Uterus (tissue), 2 donors: Measurements from ENCODE around the gene HOXD3.

Experiments
- POLR2A ChIP-seq, 2 donors: fragments of 450-650 bp; IDR thresholded peaks; one replicate each; pipeline ENCODE4 v1.6.1; 2016; ENCODE audit warnings: antibody characterized with exemption in 2 of 2, mild to moderate bottlenecking in 1 of 2, moderate library complexity in 1 of 2
- TF ChIP-seq, protein P1 (sequence below), 4 experiments: fragments of 200-600 bp in 2 of 4; fragments of 450-650 bp in 2 of 4; sonication (generic) in 2 of 4; IDR thresholded peaks; one replicate each; pipeline ENCODE4 v1.5.1; 2016 to 2019; ENCODE audit warnings: antibody characterized with exemption in 4 of 4, mild to moderate bottlenecking in 2 of 4, moderate library complexity in 1 of 4

DNA sequence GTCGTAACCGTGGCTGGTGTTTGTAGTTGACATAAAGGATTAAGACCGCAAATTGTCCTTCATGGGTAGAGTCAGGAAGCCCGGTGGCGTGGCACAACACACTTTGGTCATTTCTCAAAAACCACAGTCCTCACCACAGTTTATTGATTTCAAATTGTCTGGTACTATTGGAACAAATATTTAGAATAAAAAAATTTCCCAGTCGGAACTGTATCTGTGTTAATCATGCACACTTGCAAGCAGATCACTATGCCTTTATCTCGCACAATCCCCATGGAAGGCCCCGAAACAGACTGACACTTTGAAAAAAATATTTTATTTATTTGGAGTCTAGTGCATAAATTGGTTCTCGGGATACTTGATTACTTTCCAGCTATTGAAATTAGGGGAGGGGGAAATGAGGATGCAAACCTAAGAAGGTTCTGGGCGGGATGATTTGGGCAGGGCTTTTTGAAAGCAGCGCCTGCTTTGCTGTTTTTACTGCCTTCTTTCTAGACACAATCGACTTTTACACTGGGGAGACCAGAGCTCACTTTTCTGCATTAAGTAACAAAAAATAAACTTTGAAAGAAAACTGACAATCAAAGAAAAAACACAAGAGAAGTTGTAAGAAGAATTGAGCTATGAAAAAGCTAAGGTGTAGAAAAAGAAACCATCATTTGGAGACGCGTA lies 15.9 kb downstream of the HOXD3 start:
- TF ChIP-seq, protein P1, sequence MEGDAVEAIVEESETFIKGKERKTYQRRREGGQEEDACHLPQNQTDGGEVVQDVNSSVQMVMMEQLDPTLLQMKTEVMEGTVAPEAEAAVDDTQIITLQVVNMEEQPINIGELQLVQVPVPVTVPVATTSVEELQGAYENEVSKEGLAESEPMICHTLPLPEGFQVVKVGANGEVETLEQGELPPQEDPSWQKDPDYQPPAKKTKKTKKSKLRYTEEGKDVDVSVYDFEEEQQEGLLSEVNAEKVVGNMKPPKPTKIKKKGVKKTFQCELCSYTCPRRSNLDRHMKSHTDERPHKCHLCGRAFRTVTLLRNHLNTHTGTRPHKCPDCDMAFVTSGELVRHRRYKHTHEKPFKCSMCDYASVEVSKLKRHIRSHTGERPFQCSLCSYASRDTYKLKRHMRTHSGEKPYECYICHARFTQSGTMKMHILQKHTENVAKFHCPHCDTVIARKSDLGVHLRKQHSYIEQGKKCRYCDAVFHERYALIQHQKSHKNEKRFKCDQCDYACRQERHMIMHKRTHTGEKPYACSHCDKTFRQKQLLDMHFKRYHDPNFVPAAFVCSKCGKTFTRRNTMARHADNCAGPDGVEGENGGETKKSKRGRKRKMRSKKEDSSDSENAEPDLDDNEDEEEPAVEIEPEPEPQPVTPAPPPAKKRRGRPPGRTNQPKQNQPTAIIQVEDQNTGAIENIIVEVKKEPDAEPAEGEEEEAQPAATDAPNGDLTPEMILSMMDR (IDR thresholded peaks at IDR 0.05): no peak
- no peak for TF ChIP-seq POLR2A (IDR thresholded peaks at IDR 0.05)
